Pancreas (tissue), 10 donors: ENCODE results near the gene AGL. TPM values are rescaled to one million over a fixed set of nuclear protein-coding genes. Genes with fewer than 3 reads are reported as not detected.

Experiments used
- ATAC-seq, 4 donors: fragments of 200-7000 bp; cut with Tn5 transposase; one replicate each; pipeline versions ENCODE4 v1.8.0 to v1.9.1; 2020; ENCODE audit warnings: mild to moderate bottlenecking in 4 of 4, moderate library complexity in 4 of 4
- DNase-seq, 6 donors: peaks; one replicate each; pipeline ENCODE4 v3.0.0-alpha.2; 2020
- FAIRE-seq: peaks from 2 replicates; lab custom pipeline; 2012; peaks lifted over from hg19 to GRCh38; lab: Jason Lieb, UNC
- H3K27ac ChIP-seq, 4 donors: fragments of 200-600 bp; sonication (generic); 1 replicate in 3 of 4; 2 replicates in 1 of 4; pipeline versions ENCODE4 v1.5.0 to v1.8.0; 2020
- H3K27me3 ChIP-seq, 4 donors: fragments of 200-600 bp; one replicate each; pipeline ENCODE4 v1.8.0; 2021
- H3K36me3 ChIP-seq, 3 donors: fragments of 200-600 bp; sonication (generic) in 1 of 3; one replicate each; pipeline versions ENCODE4 v1.5.0 to v1.8.0; 2020 to 2021
- H3K4me1 ChIP-seq, 3 donors: fragments of 200-600 bp; one replicate each; pipeline ENCODE4 v1.8.0; 2021
- H3K4me3 ChIP-seq, 4 donors: fragments of 200-600 bp; sonication (generic) in 2 of 4; one replicate each; pipeline versions ENCODE4 v1.5.0 to v1.8.0; 2020 to 2021
- H3K9me3 ChIP-seq, 4 donors: fragments of 200-600 bp; one replicate each; pipeline ENCODE4 v1.8.0; 2021
- WGBS, 2 donors: extraction: QIAGEN DNeasy Blood & Tissue Kit; methylation state at CpG; one replicate each; pipeline ENCODE4 v1.1.7; 2013; 5-methylcytosine and 5-hydroxymethylcytosine counted together
- intact Hi-C, 3 donors: fragments of 100-400 bp; cut with DNase I; formaldehyde crosslinking; loops; one replicate each; pipeline versions ENCODE4 v1.11.1 to v1.14.2; 2022
- polyA plus RNA-seq, 2 donors: library from polyadenylated mRNA; stranded (reverse); fragments of 200-250 nt; gene quantifications; one replicate each; pipeline ENCODE4 v1.2.3, GENCODE V29; 2013
- total RNA-seq, 6 donors: library from RNA; stranded (reverse); fragmentation: NEBNext Ultra II Directional in 4 of 6; extraction: Animal tissue kit (Norgen Biotek cat#: 25700) in 4 of 6; gene quantifications; one replicate each; pipeline versions ENCODE4 v1.2.1 to v1.2.4, GENCODE V29; 2021 to 2023
- TF ChIP-seq, protein P1 (sequence below), 4 donors: fragments of 200-600 bp; sonication (generic) in 3 of 4; IDR thresholded peaks; one replicate each; pipeline versions ENCODE4 v1.5.0 to v1.8.0; 2021; ENCODE audit warnings: antibody characterized with exemption in 4 of 4
- donor health status: healthy with polysubstance abuse.
- donor health status: DM: no; HTN: no; CAD: no; lungs with moderate emphysema.
- donor health status: DM: no; HTN: no; CAD: no.
- donor health status: control.
- donor health status: control.
- donor health status: Bipolar disorder and iron deficiency.
- donor health status: DM: yes; HTN: yes; CAD: no.
- donor health status: DM: no; HTN: no; CAD: no.
- donor health status: DM: no; HTN: no; CAD: no.
- donor health status: DM: yes; HTN: yes; CAD: no.

The AGL gene
- total and polyA plus RNA-seq, 8 donors = 2.9 to 8.1 (median 4.5) TPM

GRCh38 chr1:99811075-99811474, 39.1 kb upstream of the AGL start:
- ATAC-seq (no peak), FAIRE-seq (no peak)
- intact Hi-C loops = no loop called here

DNA sequence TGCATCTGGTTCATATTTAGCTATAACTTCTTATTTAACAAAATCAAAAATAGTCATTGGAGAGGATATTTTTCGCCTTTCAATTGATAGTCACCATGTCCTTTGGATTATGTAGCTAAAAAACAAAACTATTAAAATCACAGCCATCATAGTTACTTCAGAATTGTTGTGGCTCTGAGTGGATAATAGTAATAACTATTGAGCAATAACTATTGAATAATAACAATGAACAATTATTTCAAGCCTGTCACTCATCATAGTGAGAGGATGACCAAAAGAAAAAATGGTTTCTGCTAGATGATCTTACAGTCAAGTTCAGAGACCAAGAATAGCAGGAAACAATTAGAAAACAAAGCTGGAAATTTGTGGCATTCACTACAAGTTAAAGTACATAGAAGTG, 38.4 kb upstream of the AGL start:
- WGBS, 2 donors = 94 to 95% methylated on average over 1 of the region's 1 CpG
- intact Hi-C loops = no loop called here
- TF ChIP-seq, protein P1, sequence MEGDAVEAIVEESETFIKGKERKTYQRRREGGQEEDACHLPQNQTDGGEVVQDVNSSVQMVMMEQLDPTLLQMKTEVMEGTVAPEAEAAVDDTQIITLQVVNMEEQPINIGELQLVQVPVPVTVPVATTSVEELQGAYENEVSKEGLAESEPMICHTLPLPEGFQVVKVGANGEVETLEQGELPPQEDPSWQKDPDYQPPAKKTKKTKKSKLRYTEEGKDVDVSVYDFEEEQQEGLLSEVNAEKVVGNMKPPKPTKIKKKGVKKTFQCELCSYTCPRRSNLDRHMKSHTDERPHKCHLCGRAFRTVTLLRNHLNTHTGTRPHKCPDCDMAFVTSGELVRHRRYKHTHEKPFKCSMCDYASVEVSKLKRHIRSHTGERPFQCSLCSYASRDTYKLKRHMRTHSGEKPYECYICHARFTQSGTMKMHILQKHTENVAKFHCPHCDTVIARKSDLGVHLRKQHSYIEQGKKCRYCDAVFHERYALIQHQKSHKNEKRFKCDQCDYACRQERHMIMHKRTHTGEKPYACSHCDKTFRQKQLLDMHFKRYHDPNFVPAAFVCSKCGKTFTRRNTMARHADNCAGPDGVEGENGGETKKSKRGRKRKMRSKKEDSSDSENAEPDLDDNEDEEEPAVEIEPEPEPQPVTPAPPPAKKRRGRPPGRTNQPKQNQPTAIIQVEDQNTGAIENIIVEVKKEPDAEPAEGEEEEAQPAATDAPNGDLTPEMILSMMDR (IDR thresholded peaks at IDR 0.05) = no peak
- DNase-seq (no peak), ATAC-seq (no peak), FAIRE-seq (no peak)
- H3K4me3 ChIP-seq = no peak overlapping the region
- H3K27ac ChIP-seq = no peak overlapping the region
- no peaks in the 10 kb centered on the region for H3K9me3 ChIP-seq
- peaks cover 0 to 3% (median 0%) of the 10 kb centered on the region in 4 donors for H3K27me3 ChIP-seq
- no peaks in the 10 kb centered on the region for H3K36me3 ChIP-seq
- no peaks in the 10 kb centered on the region for H3K4me1 ChIP-seq

More at GRCh38 chr1:99811075-99811474, 39.1 kb upstream of the AGL start:
- no peak for DNase-seq
- no peaks in the 10 kb centered on the region for H3K36me3 ChIP-seq
- no peaks in the 10 kb centered on the region for H3K4me1 ChIP-seq
- H3K9me3 ChIP-seq = no peaks in the 10 kb centered on the region
- H3K27ac ChIP-seq = no peak overlapping the region
- no peak overlapping the region for H3K4me3 ChIP-seq
- 39 to 61% methylated on average over 1 of the region's 1 CpG for WGBS, 2 donors
- peaks cover 0 to 3% (median 0%) of the 10 kb centered on the region in 4 donors for H3K27me3 ChIP-seq
- TF ChIP-seq, protein P1 (IDR thresholded peaks at IDR 0.05) = no peak

DNA sequence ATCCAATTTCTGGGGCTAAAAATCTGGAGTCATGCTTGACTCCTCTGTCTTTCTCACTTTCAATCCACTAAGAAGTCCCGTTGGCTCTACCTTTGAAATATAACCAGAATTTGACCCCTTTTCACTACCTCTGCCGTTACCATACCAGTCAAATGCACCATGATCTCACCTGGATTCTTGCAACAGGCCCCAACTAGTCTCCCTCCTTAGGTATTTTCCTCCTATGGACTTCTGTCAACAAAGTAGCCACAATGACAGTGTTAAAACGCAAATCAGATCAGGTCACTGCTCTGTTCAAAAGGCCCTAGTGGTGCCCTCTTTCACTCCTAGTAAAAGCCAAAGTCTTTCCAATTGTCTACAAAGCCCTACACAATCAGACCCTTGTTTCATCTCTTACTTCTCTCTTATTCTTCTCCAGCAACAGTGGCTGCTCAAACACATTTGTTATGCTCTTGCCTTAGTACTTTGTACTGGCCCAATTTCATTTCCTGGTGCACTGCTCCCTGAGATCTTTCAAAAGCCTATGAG, 35.7 kb upstream of the AGL start:
- Histone ChIP-seq H3K27ac (no peak overlapping the region), H3K27me3 (peaks cover 0 to 3% (median 0%) of the 10 kb centered on the region in 4 donors), H3K4me3 (no peak overlapping the region), H3K9me3 (no peaks in the 10 kb centered on the region), H3K4me1 (no peaks in the 10 kb centered on the region), H3K36me3 (no peaks in the 10 kb centered on the region)
- DNase-seq (no peak), ATAC-seq (no peak), FAIRE-seq (no peak)
- TF ChIP-seq, protein P1 (IDR thresholded peaks at IDR 0.05) = no peak
- intact Hi-C loops = no loop called here
- 71 to 80% methylated on average over 3 of the region's 3 CpGs for WGBS, 2 donors

DNA sequence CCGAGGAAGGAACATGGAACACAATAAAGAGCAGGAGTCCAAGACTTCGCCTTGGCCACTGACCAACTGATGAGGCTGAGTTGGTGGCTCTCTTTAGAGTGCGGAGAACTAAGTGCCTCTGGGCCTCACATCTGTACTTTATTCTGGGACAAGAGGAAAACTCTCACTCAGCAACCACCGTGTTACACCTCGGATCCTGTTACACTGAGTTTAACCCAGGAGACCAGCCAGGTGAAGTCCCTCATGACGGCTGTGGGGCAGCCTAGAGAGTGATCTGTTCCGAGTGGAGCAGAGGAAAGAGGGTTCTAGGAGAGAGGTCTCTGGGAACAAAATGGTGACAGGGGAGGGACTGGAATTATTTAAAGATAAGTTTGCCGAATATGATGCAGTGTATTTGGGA, 33.5 kb upstream of the AGL start:
- intact Hi-C loops = no loop called here
- FAIRE-seq (no peak), DNase-seq (no peak), ATAC-seq (no peak)
- H3K27me3 ChIP-seq = peaks cover 0 to 3% (median 0%) of the 10 kb centered on the region in 4 donors
- 64 to 69% methylated on average over 8 of the region's 8 CpGs for WGBS, 2 donors
- TF ChIP-seq, protein P1 (IDR thresholded peaks at IDR 0.05) = no peak
- H3K4me3 ChIP-seq = no peak overlapping the region
- H3K9me3 ChIP-seq = no peaks in the 10 kb centered on the region
- no peak overlapping the region for H3K27ac ChIP-seq
- no peaks in the 10 kb centered on the region for H3K4me1 ChIP-seq
- no peaks in the 10 kb centered on the region for H3K36me3 ChIP-seq

DNA sequence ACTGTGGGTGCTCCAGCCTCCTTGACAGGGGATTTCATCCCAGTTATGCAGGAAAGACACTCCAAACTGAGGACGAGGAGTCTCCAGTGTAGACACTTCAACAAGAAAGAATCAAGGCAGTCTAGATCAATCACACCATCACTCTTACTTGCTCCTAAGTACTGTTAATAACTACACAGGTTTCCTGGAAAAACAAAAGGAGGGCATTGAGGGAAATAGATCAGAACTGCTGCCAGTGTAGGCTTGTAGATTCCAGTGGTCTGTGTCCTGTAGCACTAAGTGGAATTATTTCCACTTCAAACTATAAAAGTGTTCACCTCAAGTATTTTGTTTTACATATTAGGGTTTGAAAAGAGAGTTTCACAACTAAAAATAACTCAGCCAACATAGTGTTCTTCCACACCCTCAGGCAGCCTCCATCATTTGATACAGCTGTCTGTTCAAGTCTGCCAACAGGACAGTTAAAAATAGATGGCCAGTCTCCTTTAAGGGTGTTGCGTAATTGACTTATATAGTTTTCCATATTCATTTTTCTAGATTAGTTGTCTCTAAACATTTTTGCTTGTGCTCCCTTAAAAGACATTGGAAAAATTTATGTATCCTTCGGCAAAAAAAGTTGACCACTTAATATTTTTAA, 32.0 kb upstream of the AGL start:
- no peak overlapping the region for H3K27ac ChIP-seq
- DNase-seq = no peak
- ATAC-seq = no peak
- peaks cover 0 to 3% (median 0%) of the 10 kb centered on the region in 4 donors for H3K27me3 ChIP-seq
- FAIRE-seq = no peak
- H3K9me3 ChIP-seq = no peaks in the 10 kb centered on the region
- WGBS, 2 donors = 78 to 81% methylated on average over 3 of the region's 3 CpGs
- H3K4me3 ChIP-seq = no peak overlapping the region
- TF ChIP-seq, protein P1 (IDR thresholded peaks at IDR 0.05) = no peak
- H3K36me3 ChIP-seq = no peaks in the 10 kb centered on the region
- intact Hi-C loops = no loop called here
- no peaks in the 10 kb centered on the region for H3K4me1 ChIP-seq
